NCI-H82 treated with DMSO at 0.1 percent for 48 hours (cell line): ENCODE results near the gene SOCS6.
"Not testable (repeated sequence)": the region's sequence is repeated elsewhere in the genome, so short reads cannot be mapped to it uniquely, and the experiment has no call there.

Experiments
- DNase-seq: peaks from one replicate; lab custom pipeline; 2025; ENCODE audit not compliant: unreplicated experiment; lab: John Stamatoyannopoulos, UW

The SOCS6 gene

DNA sequence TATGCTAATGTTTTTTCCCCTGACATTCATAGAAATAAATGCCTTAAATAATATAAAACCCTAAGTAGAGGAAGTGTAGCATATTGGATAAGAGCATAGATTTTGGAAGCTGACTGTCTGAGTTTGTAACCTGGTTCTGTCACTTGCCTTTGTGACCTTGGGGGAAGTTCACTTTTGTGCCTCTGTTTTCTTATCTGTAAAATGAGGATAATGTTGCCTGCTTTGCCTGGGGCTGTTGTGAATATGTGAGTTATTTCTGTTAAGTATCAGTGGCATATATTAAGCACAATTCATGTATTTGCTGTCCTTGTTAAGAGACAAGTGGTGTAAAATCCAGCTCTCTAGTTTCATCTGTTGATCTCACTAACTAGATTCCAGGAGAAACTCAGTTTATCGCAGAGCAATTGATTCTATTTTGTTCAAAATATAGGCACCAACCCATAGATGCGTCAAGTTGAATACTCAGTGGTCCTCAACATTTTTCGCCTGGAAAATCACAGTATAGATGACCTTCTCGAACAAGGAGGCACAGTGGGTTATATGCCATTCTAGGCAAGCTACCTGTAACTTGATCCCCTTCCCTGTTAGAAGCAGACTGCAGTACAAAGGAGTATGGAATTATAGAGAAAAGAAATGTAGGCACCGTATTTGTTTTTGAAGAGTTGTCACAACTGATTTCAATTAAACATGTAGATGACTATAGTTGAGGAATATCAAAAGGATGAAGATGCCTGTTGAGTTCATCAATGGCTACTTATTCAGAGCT lies 67.0 kb downstream of the SOCS6 start:
- no peak for DNase-seq

DNA sequence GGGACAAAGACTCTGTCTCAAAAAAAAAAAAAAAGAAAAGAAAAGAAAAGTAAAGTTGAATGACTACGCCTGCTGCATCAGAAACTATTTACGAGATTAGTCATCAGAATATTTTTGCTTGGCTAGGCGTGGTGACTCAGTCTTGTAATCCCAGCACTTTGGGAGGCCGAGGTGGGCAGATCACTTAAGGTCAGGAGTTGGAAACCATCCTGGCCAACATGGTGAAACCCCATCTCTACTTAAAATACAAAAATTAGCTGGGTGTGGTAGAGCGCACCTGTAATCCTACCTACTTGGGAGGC lies 69.2 kb downstream of the SOCS6 start:
- not testable (repeated sequence) for DNase-seq

DNA sequence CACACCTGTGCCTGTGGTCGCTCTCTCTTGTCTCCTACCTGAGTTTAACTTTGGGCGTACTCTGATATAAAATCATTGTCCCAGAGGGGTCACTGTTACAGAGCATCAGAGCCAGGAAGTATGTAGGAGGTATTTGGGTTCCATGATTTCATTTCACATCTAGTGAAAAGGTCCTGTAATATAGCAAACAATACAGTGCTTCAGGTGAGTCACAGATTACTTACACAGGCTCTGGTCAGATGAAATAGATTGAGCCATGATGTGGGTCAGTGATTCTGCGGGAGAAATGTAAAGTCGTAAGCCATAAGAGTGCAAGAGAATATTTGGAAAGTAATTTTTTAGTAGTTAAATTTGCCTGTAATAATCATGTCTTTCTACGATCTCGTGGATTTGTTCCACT lies 70.2 kb downstream of the SOCS6 start:
- DNase-seq: no peak

DNA sequence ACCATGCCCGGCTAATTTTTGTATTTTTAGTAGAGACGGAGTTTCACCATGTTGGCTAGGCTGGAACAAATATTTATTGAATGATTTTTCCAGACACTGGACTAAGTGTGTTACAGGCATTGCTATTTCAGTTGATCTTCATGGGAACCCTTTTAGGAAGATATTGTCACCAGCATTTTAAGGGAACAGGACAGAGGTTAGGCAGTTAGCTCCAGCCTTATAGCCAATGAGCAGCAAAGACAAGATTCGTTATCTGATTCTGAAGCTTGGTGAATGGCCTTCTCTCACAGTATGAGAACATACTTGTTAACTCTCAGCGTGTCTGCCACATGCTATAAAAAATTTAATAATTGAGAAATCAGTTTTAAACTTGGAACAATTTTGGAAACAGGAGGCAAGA lies 73.4 kb downstream of the SOCS6 start:
- no peak for DNase-seq

DNA sequence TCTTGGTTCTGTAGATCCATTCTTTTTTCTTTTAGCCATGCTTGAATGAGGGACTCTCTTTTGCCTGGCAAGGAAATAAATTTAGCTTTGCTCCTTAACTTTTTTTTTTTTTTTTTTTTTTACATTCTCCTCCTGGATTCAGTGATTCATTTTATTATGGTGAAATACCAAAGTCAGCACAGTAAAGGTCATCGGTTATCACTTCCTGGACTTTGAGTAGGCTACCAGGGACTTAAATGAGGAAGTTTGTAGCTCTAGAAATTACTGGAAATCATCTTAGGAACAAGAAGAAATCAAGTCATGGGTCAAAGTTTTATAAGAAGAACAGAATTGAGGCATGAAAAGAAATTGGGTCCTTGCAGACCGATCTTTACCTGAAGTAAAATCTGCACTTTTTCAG lies 75.0 kb downstream of the SOCS6 start:
- DNase-seq: no peak

DNA sequence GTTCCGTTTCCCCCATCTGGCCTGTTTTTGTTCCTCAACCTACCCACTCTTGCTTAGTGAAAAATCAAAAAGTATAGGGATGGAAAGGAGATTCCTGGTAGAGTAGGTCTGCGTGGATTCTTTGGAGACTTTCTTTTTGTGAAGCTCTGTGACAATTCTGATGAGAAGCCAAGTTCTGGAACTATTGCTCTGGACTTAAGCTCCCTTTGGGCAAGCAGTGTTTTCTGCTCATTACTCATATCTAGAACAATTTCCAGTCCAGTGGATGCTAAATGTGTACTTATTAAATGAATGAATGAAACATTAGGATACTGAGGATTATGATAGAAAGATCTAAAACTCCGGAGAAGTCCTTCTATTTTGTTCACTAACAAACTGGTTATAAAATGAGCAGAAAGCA lies 76.5 kb downstream of the SOCS6 start:
- DNase-seq: no peak

DNA sequence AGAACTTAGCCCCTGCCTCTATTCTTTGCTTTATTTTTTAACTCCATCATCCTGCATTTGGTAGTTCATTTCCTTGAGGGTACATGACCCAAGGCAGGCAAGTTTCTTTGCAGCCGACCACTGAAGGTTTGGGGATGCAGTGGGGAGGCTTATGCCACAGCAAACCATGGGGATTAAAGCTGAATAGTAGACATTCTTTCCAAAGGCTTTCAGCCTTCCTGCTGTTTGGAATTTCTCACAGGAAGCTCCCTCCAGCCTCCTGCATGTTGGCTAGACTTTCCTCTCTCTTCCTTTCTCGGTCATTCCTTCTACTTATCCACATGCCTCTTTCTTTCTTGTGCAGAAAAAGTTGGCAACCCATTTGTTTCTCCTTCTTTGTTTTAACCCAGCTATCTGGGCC lies 77.3 kb downstream of the SOCS6 start:
- DNase-seq: no peak

DNA sequence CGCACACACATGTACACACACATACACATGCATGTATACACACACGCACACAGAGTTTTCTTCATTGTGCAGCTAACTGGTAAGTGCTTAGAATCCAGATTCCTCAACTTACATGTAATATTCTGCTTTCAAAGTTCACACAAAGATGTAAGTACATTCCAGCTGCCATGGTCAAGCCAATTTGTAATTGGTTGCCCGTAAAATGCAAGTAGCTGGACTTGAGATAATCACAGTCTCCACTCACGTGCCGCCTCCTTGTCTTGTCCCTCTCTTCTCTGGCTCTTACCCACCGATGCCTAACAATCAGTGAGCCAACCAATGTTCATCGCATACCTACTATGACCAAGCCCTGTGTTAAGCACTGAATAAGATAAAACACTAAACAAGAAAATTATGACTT lies 77.8 kb downstream of the SOCS6 start:
- no peak for DNase-seq

DNA sequence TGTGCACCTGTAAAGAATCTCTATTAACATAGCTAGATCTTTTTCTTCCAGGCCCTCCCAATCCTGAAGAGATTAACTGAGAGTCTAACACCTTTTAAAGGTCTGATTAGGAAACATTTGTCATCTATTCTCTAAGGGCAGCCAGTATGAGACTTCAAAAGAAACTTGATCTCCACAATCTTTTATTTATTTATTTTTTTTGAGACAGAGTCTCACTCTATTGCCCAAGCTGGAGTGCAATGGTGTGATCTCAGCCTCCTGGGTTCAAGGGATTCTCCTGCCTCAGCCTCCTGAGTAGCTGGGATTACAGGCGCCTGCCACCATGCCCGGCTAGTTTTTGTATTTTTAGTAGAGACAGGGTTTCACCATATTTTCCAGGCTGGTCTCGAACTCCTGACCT lies 78.5 kb downstream of the SOCS6 start:
- not testable (repeated sequence) for DNase-seq

DNA sequence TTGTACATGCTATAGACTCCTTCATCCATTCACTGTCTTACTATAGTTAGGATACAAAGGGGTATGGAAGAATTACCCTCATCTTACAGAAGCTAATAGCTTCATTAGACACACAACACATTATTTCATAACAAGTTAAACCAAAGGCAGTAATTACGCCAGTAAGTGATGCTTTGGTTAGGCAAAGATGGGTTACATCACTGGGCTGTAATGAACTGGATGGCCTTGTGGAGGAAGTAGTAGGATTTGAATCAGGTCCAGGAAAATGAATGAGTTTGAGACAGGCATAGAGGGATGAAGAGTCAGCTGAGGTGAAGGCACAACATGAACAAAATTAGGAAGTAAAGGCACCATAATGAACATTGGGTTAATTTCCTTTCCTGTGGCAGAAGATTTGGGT lies 80.1 kb downstream of the SOCS6 start:
- no peak for DNase-seq

DNA sequence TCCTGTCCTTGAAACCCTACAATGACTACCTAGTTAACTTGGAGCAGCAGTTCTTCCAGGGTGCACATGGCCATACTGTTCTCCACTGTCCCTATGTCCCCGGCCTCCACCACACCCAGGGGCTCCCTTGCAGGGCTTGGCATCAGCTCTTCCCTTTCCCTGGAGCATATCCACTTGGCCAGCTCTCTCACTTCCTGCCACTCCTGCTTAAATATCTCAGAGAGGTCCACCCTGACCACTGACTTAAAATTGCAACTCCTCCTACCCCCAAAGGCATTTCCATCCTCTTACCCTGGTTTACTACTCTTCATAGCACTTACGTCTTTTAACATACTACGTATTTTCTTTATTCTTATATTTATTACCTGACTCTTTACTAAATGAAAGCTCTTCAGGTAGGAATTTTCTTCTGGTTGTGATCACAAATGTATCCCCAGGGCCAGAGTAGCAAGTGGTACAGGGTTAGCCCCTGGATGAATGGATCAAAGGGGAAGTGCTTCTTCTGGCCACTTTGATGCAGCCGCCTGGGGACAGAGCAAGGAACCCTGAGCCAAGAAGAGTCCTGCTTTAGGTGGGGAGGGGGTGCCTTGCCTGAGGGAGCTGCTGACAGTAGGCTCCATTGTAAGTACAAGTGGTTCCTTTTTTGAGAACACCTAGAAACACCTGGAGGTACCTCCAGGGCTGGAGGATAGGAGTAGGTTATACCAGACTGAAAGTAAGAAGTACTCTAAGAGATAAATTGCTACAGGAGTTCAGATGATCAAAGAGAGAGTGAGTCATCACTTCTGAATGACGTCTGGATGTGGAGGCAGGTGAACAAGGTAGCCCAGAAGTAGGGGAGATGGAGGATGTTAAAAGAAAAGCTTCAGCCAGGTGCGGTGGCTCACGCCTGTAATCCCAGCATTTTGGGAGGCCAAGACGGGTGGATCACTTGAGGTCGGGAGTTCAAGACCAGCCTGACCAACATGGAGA lies 82.2 kb downstream of the SOCS6 start:
- no peak for DNase-seq

DNA sequence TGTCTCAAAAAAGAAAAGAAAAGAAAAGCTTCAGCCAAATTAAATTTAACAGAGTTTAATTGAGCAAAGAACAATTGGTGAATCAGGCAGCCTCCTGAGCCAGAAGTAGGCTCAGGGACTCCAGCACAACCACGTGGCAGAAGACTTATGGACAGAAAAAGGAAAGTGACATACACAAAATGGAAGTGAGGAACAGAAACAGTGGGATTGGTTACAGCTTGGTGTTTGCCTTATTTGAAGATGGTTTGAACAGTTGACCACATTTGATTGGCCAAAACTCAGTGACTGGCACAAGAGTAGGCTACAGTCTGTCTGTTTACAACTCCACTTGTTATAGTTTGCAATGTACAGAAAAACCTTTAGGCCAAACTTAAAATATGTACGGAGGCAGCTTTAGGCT lies 83.1 kb downstream of the SOCS6 start:
- DNase-seq: no peak

DNA sequence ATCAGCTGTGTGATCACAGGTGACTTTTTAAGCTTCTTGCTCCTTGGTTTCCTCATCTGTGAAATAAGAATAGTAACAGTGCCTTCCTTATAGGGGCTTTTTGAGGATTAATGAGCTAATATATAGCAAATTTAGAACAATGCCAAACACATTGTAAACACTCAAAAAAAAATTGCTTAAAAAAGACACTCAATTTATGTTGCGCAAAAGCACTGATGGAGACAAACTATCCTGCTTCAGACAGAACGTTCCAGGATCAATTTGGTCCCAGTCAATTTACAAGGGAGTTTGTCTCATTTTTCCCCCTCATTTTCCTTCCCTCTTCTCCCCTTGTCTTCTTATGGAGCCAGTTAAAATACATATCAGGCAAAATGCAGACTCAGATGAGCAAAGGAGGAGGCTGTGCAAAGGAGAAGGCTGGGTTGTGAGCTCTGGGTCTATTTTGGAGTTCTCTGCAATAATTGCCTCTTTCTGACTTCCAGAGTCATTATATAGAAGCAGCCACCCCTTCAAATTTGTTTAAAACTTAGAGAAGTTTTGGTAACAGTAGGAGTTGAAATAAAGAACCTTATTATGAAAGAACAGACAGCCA lies 83.7 kb downstream of the SOCS6 start:
- no peak for DNase-seq

DNA sequence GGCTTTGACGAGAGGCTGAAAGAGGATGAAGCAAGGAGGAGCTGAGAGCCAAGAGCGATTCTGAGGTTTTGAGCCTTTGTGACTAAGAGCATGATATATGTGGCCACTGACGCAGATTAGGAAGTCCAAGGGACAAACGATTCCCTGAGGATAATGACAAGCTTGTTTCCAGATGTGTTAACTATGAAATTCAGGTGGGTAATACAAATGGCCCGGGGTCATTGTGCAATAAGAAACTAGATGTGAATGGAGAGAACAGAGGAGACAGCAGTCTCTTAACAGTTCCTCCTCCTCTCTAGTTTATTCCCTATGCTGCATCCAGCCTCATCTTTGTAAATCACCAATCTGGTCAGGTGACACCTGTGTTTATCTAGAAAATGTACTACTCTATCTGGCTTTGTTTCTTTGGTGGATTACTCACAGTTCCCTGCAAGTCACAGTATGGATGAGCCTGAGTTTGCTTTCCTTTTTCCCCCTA lies 84.2 kb downstream of the SOCS6 start:
- DNase-seq: no peak

DNA sequence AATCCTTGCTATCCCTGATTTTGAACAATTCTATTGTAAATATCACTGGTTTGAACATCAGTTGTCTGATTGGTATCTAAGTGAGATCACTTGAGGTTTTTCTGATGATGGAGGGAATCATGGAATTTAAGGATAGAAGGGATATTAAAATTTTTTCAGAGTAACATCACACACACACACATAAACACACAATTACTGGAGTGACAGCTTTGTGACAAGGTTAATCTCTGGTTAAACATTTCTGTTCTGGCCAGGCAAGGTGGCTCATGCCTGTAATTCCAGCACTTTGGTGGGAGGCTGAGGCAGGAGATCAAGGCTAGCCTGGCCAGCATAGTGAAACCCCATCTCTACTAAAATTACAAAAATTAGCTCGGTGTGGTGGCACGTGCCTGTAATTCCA lies 85.3 kb downstream of the SOCS6 start:
- DNase-seq: no peak

DNA sequence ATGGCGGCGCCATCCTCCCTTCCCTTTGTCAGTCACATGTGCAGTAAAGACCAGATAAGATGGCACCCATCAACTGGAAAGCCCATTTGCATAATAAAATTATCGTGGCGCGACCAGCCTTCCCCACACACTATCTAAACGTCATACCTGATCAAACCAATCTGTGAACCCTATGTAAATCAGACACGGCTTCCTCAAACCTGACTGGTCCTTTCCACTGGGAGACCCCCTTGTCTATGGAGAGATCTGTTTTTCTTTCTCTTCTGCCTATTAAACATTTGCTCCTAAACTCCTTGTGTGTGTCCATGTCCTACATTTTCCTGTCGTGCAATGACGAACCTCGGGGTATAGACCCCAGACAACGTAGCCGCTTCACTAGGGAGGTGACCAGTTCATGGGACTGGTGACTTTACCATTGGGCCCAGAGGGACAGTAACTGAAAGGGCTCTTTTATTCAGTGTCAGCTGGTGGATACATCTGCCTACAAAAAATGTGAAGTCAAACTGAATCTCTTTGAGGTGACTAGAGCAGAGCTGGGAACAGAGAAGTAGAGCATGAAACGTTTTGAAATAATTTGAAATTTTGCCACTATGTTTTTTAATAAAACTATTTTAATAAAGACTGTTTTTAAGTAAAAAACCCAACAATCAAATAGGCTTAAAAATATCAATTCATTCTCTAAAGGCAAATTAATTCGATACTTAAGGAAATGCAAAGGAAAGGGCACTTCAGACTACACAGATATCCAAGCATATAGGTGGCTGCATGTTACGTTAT lies 87.5 kb downstream of the SOCS6 start:
- no peak for DNase-seq

DNA sequence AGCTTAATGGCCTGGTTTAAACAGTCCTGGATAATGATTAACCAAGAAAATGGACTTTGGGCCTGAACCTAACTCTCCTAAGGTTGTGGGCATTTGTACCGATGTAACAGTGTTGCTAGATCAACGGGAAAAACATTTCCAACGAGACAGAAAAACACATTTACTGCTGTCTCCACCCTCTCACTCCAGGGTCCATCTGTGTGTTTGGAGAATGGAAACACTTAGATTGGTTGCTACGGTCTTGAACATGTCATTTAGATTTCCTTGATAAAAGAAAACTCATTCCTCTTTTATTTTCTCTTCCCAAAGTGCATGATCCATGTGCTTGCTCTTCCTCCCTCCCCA lies 88.0 kb downstream of the SOCS6 start:
- DNase-seq: no peak

DNA sequence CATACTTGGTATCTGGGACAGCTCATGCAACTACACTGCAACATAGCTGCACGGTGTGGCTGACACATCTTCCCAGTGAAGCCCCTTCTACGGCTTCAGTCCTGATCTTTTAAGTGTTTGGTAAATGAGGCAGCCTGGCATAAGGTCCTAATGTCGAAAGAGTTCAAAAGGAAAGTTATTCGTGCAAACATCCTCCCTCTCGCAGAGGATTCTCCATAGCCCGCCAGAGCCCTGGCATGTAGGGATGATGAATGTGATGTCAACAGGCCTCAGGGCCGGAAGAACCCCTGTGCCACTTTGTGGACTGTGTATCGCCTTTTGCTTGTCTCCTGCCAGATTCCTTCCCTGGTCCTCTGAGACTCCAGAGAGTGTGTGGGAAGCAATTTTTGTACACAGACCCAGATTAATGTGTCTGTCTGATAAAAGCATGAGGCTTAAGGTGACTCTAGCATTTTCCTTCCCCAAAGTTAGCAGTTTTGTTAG lies 88.5 kb downstream of the SOCS6 start:
- no peak for DNase-seq

DNA sequence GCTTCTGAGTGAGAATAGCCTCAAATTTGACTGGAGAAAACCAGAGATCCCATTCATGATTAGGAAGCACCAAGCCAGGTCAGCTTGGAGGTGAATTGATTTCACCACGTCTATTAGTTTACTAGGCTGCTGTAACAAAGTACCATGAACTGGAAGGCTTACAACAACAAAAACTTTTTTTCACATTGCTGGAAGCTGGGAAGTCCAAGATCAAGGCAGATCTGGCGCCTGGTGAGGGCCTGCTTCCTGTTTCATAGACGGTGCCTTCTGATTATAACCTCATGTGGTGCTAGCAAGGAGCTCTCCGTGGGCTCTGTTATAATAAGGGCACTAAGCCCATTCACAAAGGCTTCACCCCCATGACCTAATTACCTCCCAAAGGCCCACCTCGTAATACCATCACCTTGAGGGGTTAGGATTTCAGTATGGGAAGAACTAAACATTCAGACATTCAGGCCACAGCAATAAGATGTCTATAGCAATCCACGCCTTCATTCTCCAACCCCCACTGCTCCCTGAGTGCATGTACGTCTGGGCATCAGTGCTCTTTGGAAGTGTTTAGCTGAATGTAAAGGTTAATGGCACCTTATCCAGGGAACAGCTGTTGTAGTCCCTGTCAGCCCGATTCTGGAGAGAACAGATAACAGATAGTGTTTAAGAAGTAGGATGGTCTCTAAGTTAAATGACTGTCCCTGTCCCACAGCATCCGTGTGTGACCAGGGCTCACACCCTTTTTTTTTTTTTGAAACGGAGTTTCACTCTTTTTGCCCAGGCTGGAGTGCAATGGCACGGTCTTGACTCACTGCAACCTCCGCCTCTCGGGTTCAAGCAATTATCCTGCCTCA lies 89.2 kb downstream of the SOCS6 start:
- DNase-seq: no peak
